HepG2 (cell line): Measurements from ENCODE around the gene ARHGEF40.

Experiments used
- CCAR2 ChIP-seq: fragments of 200-400 bp; formaldehyde crosslinking; optimal IDR thresholded peaks from 2 replicates; pipeline ENCODE3; 2018; ENCODE audit warnings: low read depth, mild to moderate bottlenecking, low read length, moderate library complexity
- CEBPB ChIP-seq: IDR thresholded peaks from 2 replicates; pipeline ENCODE4 v1.6.1; 2011; ENCODE audit warnings: low read depth, low read length, improper control_type of control experiment, borderline replicate concordance
- ETV6 ChIP-seq: sonication (generic); formaldehyde crosslinking; conservative IDR thresholded peaks from 2 replicates; pipeline ENCODE4 v1.4.0; 2020; ENCODE audit warnings: missing genetic modification reagents
- GABPB1 ChIP-seq: IDR thresholded peaks from 2 replicates; pipeline ENCODE4 v1.6.1; 2016; ENCODE audit warnings: mild to moderate bottlenecking, missing genetic modification reagents, moderate library complexity, missing compliant biosample characterization
- KMT2A ChIP-seq: sonication (generic); formaldehyde crosslinking; IDR thresholded peaks from 2 replicates; pipeline ENCODE4 v1.4.0; 2020; ENCODE audit warnings: missing genetic modification reagents
- POLR2AphosphoS2 ChIP-seq: IDR thresholded peaks from 2 replicates; pipeline ENCODE4 v1.6.1; 2011; ENCODE audit warnings: low read depth, low read length, improper control_type of control experiment
- POLR2AphosphoS5 ChIP-seq: IDR thresholded peaks from 2 replicates; pipeline ENCODE4 v1.6.1; 2012; ENCODE audit warnings: low read depth, low read length
- TCF12 ChIP-seq, 2 experiments: fragments of 450-650 bp in 1 of 2; sonication (generic) in 1 of 2; formaldehyde crosslinking in 1 of 2; IDR thresholded peaks; 2 replicates each; pipeline versions ENCODE4 v1.6.1 to v1.8.0; 2017 to 2022; ENCODE audit warnings: antibody characterized with exemption in 1 of 2, mild to moderate bottlenecking in 1 of 2, missing genetic modification reagents in 1 of 2, moderate library complexity in 1 of 2
- ZNF432 ChIP-seq: sonication (generic); formaldehyde crosslinking; IDR thresholded peaks from 2 replicates; pipeline ENCODE4 v1.5.0; 2020; ENCODE audit warnings: missing genetic modification reagents, mild to moderate bottlenecking, borderline replicate concordance
- TF ChIP-seq, protein P1 (sequence below): IDR thresholded peaks from 2 replicates; pipeline ENCODE4 v1.6.1; 2016
- TF ChIP-seq, protein P2 (sequence below): sonication (generic); formaldehyde crosslinking; IDR thresholded peaks from 2 replicates; pipeline ENCODE4 v1.5.0; 2020; ENCODE audit warnings: mild to moderate bottlenecking, missing genetic modification reagents, moderate library complexity
- TF ChIP-seq, protein P3 (sequence below): sonication (generic); formaldehyde crosslinking; IDR thresholded peaks from 2 replicates; pipeline ENCODE4 v1.5.1; 2020; ENCODE audit warnings: mild to moderate bottlenecking, missing genetic modification reagents, moderate library complexity

DNA sequence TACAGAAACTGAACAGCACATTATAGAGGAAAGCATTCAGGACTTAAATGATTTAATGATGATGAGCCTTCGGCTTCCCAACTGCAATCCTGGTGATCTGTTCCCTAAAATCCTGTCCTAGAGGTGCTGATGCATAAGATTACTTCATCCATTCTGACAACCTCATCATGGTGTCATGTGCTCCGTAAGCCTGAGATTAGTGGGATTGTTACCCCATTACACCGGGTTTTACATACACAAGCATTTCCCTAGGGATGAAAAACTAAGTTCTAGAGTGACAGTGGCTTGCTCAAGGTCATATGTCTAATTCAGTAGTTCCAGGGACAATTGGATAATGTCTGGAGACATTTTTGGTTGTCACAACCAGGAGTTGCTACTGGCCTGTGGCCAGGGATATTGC lies 32.9 kb upstream of the ARHGEF40 start:
- TF ChIP-seq GABPB1 (CRISPR knock-in tag): no peak
- TF ChIP-seq KMT2A (CRISPR knock-in tag): no peak
- no peak for TF ChIP-seq POLR2AphosphoS5
- TF ChIP-seq, protein P1, sequence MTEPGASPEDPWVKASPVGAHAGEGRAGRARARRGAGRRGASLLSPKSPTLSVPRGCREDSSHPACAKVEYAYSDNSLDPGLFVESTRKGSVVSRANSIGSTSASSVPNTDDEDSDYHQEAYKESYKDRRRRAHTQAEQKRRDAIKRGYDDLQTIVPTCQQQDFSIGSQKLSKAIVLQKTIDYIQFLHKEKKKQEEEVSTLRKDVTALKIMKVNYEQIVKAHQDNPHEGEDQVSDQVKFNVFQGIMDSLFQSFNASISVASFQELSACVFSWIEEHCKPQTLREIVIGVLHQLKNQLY (CRISPR knock-in tag): no peak
- no peak for TF ChIP-seq POLR2AphosphoS2
- TF ChIP-seq, protein P2, sequence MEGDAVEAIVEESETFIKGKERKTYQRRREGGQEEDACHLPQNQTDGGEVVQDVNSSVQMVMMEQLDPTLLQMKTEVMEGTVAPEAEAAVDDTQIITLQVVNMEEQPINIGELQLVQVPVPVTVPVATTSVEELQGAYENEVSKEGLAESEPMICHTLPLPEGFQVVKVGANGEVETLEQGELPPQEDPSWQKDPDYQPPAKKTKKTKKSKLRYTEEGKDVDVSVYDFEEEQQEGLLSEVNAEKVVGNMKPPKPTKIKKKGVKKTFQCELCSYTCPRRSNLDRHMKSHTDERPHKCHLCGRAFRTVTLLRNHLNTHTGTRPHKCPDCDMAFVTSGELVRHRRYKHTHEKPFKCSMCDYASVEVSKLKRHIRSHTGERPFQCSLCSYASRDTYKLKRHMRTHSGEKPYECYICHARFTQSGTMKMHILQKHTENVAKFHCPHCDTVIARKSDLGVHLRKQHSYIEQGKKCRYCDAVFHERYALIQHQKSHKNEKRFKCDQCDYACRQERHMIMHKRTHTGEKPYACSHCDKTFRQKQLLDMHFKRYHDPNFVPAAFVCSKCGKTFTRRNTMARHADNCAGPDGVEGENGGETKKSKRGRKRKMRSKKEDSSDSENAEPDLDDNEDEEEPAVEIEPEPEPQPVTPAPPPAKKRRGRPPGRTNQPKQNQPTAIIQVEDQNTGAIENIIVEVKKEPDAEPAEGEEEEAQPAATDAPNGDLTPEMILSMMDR (CRISPR knock-in tag): no peak
- no peak for TF ChIP-seq CCAR2
- TF ChIP-seq CEBPB: no peak
- TF ChIP-seq ETV6 (CRISPR knock-in tag): no peak
- TF ChIP-seq, protein P3, sequence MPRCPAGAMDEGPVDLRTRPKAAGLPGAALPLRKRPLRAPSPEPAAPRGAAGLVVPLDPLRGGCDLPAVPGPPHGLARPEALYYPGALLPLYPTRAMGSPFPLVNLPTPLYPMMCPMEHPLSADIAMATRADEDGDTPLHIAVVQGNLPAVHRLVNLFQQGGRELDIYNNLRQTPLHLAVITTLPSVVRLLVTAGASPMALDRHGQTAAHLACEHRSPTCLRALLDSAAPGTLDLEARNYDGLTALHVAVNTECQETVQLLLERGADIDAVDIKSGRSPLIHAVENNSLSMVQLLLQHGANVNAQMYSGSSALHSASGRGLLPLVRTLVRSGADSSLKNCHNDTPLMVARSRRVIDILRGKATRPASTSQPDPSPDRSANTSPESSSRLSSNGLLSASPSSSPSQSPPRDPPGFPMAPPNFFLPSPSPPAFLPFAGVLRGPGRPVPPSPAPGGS (CRISPR knock-in tag): no peak
- no peak for TF ChIP-seq ZNF432
- TF ChIP-seq TCF12 (IDR thresholded peaks at IDR 0.05): no peak
- no peak for TF ChIP-seq TCF12 (CRISPR knock-in tag; IDR thresholded peaks at IDR 0.05)
